Left lobe of liver (tissue), 2 donors: Measurements from ENCODE around the gene CCDC102A. TPM values are rescaled to one million over a fixed set of nuclear protein-coding genes. Genes with fewer than 3 reads are reported as not detected.

ENCODE experiments used
- ATAC-seq: fragments of 200-7000 bp; cut with Tn5 transposase; one replicate; pipeline ENCODE4 v1.9.1; 2020; ENCODE audit warnings: mild to moderate bottlenecking, moderate library complexity
- DNase-seq: peaks from one replicate; pipeline ENCODE4 v3.0.0-alpha.2; 2020; ENCODE audit warnings: low spot score
- total RNA-seq: library from RNA; stranded (reverse); gene quantifications from one replicate; pipeline ENCODE4 v1.2.1, GENCODE V29; 2021
- donor health status: DM: no; HTN: no; CAD: no; lungs with moderate emphysema.
- donor health status: DM: no; HTN: yes; CAD: no.

CCDC102A gene
- total RNA-seq, 1 donor from 2014 or later: 0.83 TPM

- DNase-seq: peak; percentile 23
These were observed 1.9 kb upstream of the CCDC102A start for GRCh38 chr16:57538235-57538721.

GRCh38 chr16:57537581-57538234 lies 1.3 kb upstream of the CCDC102A start:
- ATAC-seq: no peak
- peak; percentile 32 for DNase-seq

More at GRCh38 chr16:57538235-57538721, 1.9 kb upstream of the CCDC102A start:
- ATAC-seq: no peak

- DNase-seq (no peak), ATAC-seq (no peak)
These were observed 779 bp upstream of the CCDC102A start for GRCh38 chr16:57537194-57537505.

- DNase-seq: peak; percentile 90
These were observed 578 bp downstream of the CCDC102A start for GRCh38 chr16:57535680-57536305.

GRCh38 chr16:57534881-57535658 lies 1.3 kb downstream of the CCDC102A start:
- DNase-seq: peak; percentile 50
- no peak for ATAC-seq

More at GRCh38 chr16:57535680-57536305, 578 bp downstream of the CCDC102A start:
- ATAC-seq: peak; percentile 91

GRCh38 chr16:57534337-57534880 lies 2.0 kb downstream of the CCDC102A start:
- DNase-seq: peak; percentile 37
- no peak for ATAC-seq

GRCh38 chr16:57533431-57534336 lies 2.7 kb downstream of the CCDC102A start:
- no peak for ATAC-seq

GRCh38 chr16:57532266-57532625 lies 4.1 kb downstream of the CCDC102A start:
- DNase-seq: peak; percentile 35
- no peak for ATAC-seq

More at GRCh38 chr16:57533431-57534336, 2.7 kb downstream of the CCDC102A start:
- DNase-seq: peak; percentile 45

GRCh38 chr16:57531635-57532265 lies 4.6 kb downstream of the CCDC102A start:
- ATAC-seq (no peak), DNase-seq (peak; percentile 31)

- DNase-seq (peak; percentile 24), ATAC-seq (no peak)
These were observed 5.2 kb downstream of the CCDC102A start for GRCh38 chr16:57531253-57531575.

GRCh38 chr16:57530522-57531252 lies 5.7 kb downstream of the CCDC102A start:
- ATAC-seq (no peak), DNase-seq (peak; percentile 31)

GRCh38 chr16:57530104-57530521 lies 6.3 kb downstream of the CCDC102A start:
- DNase-seq (peak; percentile 35), ATAC-seq (no peak)

GRCh38 chr16:57529391-57530103 lies 6.8 kb downstream of the CCDC102A start:
- ATAC-seq (no peak), DNase-seq (peak; percentile 6)

GRCh38 chr16:57528499-57529390 lies 7.6 kb downstream of the CCDC102A start:
- ATAC-seq (peak; percentile 57), DNase-seq (no peak)

- DNase-seq: no peak
These were observed 8.6 kb downstream of the CCDC102A start for GRCh38 chr16:57527610-57528360.

GRCh38 chr16:57527027-57527426 lies 9.3 kb downstream of the CCDC102A start:
- ATAC-seq (peak; percentile 41), DNase-seq (no peak)

More at GRCh38 chr16:57527610-57528360, 8.6 kb downstream of the CCDC102A start:
- ATAC-seq: no peak

GRCh38 chr16:57526498-57526897 lies 9.9 kb downstream of the CCDC102A start:
- no peak for DNase-seq
- ATAC-seq: no peak
